Stimulated activated CD8-positive, alpha-beta memory T cell treated with anti-CD3 and anti-CD28 coated beads, Interleukin-2, amount 100 ng/mL, for 48 hours (primary cell): ENCODE measurements around the gene SDK1.

Experiments
- DNase-seq, 2 donors: peaks; one replicate each; pipeline ENCODE4 v3.0.0-alpha.2; 2020; ENCODE audit warnings: low read depth in 2 of 2

Gene SDK1

GRCh38 chr7:4018601-4019316, 717.7 kb downstream of the SDK1 start:
- no peak for DNase-seq

- DNase-seq, result no peak
Measured at GRCh38 chr7:4020086-4020485, 719.0 kb downstream of the SDK1 start.

GRCh38 chr7:4021413-4021812, 720.4 kb downstream of the SDK1 start:
- DNase-seq, result no peak

- no peak for DNase-seq
Measured at GRCh38 chr7:4022265-4022664, 721.2 kb downstream of the SDK1 start.

- DNase-seq, result no peak
Measured at GRCh38 chr7:4023502-4023901, 722.5 kb downstream of the SDK1 start.

- DNase-seq, result no peak
Measured at GRCh38 chr7:4024133-4024532, 723.1 kb downstream of the SDK1 start.

GRCh38 chr7:4024806-4025205, 723.8 kb downstream of the SDK1 start:
- DNase-seq, result no peak

- DNase-seq, result no peak
Measured at GRCh38 chr7:4025210-4025609, 724.2 kb downstream of the SDK1 start.

- no peak for DNase-seq
Measured at GRCh38 chr7:4025694-4026615, 724.9 kb downstream of the SDK1 start.

GRCh38 chr7:4026941-4027486, 726.0 kb downstream of the SDK1 start:
- no peak for DNase-seq

- no peak for DNase-seq
Measured at GRCh38 chr7:4028221-4028620, 727.2 kb downstream of the SDK1 start.

GRCh38 chr7:4029941-4030340, 728.9 kb downstream of the SDK1 start:
- no peak for DNase-seq

GRCh38 chr7:4030346-4030950, 729.4 kb downstream of the SDK1 start:
- DNase-seq, result no peak

GRCh38 chr7:4033996-4034395, 732.9 kb downstream of the SDK1 start:
- no peak for DNase-seq

- no peak for DNase-seq
Measured at GRCh38 chr7:4037308-4037707, 736.3 kb downstream of the SDK1 start.

- DNase-seq, result no peak
Measured at GRCh38 chr7:4037877-4038276, 736.8 kb downstream of the SDK1 start.

- no peak for DNase-seq
Measured at GRCh38 chr7:4040109-4040928, 739.3 kb downstream of the SDK1 start.

- DNase-seq, result no peak
Measured at GRCh38 chr7:4042402-4043045, 741.5 kb downstream of the SDK1 start.

- DNase-seq, result no peak
Measured at GRCh38 chr7:4043988-4044387, 742.9 kb downstream of the SDK1 start.

GRCh38 chr7:4045450-4045849, 744.4 kb downstream of the SDK1 start:
- no peak for DNase-seq

GRCh38 chr7:4045975-4046374, 744.9 kb downstream of the SDK1 start:
- DNase-seq, result no peak
